ENCODE data around the gene CCDC57. TPM values are rescaled to one million over a fixed set of nuclear protein-coding genes. Genes with fewer than 3 reads are reported as not detected.

CCDC57 gene
- total RNA-seq, 4 donors from 2014 or later = 8.4 to 21.6 (median 16.4) TPM

DNA sequence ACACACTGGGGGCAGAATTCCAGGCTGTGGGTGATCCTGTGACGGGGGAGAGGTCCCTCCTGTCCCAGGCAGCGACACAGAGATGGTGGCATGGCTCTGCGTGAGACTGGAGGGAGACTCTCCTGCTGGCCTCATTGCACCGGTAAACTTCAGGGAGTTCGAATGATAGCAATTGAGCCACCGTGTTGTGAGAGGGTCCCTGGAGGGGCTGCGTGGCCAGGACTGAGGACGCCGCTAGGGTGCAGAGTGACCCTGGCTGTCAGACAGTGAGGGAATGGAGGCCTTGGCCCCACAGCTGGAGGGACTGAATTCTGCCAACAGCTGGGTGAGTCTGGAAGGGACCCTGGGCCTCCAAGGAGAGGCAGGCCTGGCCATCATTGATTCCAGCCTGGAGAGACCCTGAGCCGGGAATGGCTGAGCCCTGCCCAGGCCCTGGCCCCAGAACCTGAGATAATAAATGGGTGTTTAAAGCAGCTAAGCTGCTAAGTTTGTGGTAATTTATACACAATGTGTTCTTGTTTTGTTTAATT, 32.6 kb downstream of the CCDC57 start:
- DNase-seq (ENCODE audit: extremely low spot score) = no peak
- Histone ChIP-seq H3K27me3 (no peaks in the 10 kb centered on the region), H3K36me3 (peaks cover 17 to 82% (median 52%) of the 10 kb centered on the region in 4 donors), H3K4me3 (no peak overlapping the region), H3K27ac (replicated peaks in 1 of 4) (no peak overlapping the region), H3K4me1 (no peaks in the 10 kb centered on the region), H3K9me3 (no peaks in the 10 kb centered on the region)
- intact Hi-C loops (cut with DNase I) = no loop called here
- 91% methylated on average over 10 of the region's 10 CpGs for WGBS
- TF ChIP-seq POLR2A (IDR thresholded peaks at IDR 0.05; ENCODE audit: low read depth) (no peak), EP300 (IDR thresholded peaks at IDR 0.05) (no peak), POLR2AphosphoS5 (IDR thresholded peaks at IDR 0.05) (no peak)
- TF ChIP-seq, protein P1, sequence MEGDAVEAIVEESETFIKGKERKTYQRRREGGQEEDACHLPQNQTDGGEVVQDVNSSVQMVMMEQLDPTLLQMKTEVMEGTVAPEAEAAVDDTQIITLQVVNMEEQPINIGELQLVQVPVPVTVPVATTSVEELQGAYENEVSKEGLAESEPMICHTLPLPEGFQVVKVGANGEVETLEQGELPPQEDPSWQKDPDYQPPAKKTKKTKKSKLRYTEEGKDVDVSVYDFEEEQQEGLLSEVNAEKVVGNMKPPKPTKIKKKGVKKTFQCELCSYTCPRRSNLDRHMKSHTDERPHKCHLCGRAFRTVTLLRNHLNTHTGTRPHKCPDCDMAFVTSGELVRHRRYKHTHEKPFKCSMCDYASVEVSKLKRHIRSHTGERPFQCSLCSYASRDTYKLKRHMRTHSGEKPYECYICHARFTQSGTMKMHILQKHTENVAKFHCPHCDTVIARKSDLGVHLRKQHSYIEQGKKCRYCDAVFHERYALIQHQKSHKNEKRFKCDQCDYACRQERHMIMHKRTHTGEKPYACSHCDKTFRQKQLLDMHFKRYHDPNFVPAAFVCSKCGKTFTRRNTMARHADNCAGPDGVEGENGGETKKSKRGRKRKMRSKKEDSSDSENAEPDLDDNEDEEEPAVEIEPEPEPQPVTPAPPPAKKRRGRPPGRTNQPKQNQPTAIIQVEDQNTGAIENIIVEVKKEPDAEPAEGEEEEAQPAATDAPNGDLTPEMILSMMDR (IDR thresholded peaks at IDR 0.05) = no peak

DNA sequence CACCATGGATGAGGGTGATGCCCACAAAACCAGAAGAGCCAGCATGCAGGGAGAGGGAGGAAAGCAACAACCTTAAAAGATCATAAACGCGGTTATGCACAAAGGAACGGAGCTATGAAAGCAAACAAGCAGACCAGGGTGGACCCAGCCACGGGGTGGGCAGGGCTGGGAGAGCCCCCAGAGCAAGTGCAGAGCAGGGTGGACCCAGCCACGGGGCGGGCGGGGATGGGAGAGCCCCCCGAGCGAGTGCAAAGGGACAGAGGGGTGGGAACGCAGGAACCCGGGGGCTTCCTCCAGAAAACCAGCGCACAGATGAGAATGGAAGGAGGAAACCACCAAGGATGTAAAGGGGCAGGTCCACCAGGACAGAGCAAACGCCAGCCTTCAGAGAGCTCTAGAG, 33.2 kb downstream of the CCDC57 start:
- H3K27ac ChIP-seq (replicated peaks in 1 of 4) = no peak overlapping the region
- WGBS = 91% methylated on average over 13 of the region's 13 CpGs
- intact Hi-C loops (cut with DNase I) = no loop called here
- no peaks in the 10 kb centered on the region for H3K9me3 ChIP-seq
- no peak for DNase-seq (ENCODE audit: extremely low spot score)
- TF ChIP-seq POLR2A (IDR thresholded peaks at IDR 0.05; ENCODE audit: low read depth) (no peak), EP300 (IDR thresholded peaks at IDR 0.05) (no peak), POLR2AphosphoS5 (IDR thresholded peaks at IDR 0.05) (no peak)
- TF ChIP-seq, protein P1 (IDR thresholded peaks at IDR 0.05) = no peak
- no peak overlapping the region for H3K4me3 ChIP-seq
- H3K27me3 ChIP-seq = no peaks in the 10 kb centered on the region
- no peaks in the 10 kb centered on the region for H3K4me1 ChIP-seq
- peaks cover 11 to 80% (median 47%) of the 10 kb centered on the region in 4 donors for H3K36me3 ChIP-seq

DNA sequence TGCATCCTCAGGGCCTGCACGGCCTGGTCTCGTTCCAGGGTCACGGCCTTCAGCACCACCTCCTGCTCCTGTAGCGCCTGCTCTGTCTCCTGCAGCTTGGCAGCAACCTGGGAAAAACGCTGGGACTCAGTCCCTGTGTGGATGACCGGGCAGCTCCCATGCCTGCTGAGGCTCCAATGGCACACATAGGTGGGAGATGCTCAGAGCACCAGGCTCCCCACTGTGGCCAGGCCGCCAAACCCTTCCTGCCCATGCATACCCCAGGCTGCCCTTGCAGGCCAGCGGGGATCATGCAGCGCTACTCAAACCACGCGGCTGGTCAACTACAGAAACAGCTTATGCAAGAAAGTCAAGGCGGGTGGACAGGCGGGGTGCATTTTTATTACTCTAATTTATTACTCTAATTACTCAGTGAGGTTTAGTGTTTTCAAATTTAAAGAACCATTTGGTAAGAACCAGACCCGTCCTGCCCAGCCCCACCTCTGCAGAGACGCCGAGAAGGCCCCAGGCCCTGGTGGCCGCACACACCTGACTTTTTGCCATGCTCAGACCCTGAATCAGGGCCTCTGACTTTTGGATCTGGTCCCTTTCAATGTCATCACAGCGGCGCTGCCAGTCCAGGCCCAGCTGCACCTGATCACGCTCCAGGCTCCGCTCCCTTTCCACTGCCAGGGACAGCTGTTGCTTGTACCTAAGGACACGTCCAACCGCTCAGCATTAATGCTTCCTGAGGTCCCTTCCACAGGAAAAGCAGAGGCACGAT, 34.0 kb downstream of the CCDC57 start:
- Histone ChIP-seq H3K9me3 (no peaks in the 10 kb centered on the region), H3K4me1 (no peaks in the 10 kb centered on the region), H3K4me3 (no peak overlapping the region), H3K27ac (replicated peaks in 1 of 4) (no peak overlapping the region), H3K36me3 (peaks cover 16 to 80% (median 46%) of the 10 kb centered on the region in 4 donors), H3K27me3 (no peaks in the 10 kb centered on the region)
- 81% methylated on average over 21 of the region's 24 CpGs for WGBS
- no peak for DNase-seq (ENCODE audit: extremely low spot score)
- intact Hi-C loops (cut with DNase I) = no loop called here
- TF ChIP-seq POLR2AphosphoS5 (IDR thresholded peaks at IDR 0.05) (no peak), EP300 (IDR thresholded peaks at IDR 0.05) (no peak), POLR2A (IDR thresholded peaks at IDR 0.05; ENCODE audit: low read depth) (no peak)
- TF ChIP-seq, protein P1 (IDR thresholded peaks at IDR 0.05) = no peak

DNA sequence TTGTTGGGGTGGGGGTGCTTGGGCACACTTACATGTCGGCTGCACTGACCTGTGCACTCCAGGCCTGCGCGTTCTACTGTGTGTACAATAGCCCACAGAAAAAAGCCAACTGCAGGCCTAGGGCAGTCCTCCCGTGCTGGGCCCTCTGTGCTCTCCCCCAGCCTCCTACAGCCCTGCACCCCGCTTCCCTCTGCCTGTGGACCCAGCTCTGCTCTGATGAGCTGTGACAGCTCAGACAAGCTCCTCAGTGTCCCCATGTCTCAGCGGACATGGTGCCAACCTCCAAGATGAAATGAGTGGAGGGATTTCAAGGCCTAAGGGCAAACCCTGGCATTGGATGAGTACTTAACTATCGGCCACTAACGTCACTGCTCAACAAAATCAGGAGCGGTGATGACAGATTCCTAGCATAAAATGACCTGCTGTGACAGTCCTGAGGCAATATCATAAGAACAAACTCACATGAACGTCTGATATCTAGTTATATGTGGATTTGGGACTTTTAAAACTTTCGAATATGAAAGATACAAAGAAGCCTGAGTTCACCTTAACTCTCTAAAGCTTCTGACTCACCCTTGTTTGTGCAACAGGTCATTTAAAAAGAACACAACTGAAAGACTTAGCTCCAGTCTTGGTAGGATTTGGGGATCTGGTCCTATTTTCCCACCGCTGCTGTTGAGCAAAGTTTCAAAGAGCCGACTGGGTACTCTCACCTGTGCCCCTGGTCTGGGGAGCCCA, 34.7 kb downstream of the CCDC57 start:
- intact Hi-C loops (cut with DNase I) = no loop called here

More for the DNA sequence above, 34.7 kb downstream of the CCDC57 start:
- Histone ChIP-seq H3K4me1 (no peaks in the 10 kb centered on the region), H3K4me3 (no peak overlapping the region), H3K27me3 (no peaks in the 10 kb centered on the region), H3K9me3 (no peaks in the 10 kb centered on the region), H3K36me3 (peaks cover 17 to 74% (median 44%) of the 10 kb centered on the region in 4 donors), H3K27ac (replicated peaks in 1 of 4) (no peak overlapping the region)
- no peak for DNase-seq (ENCODE audit: extremely low spot score)
- TF ChIP-seq EP300 (IDR thresholded peaks at IDR 0.05) = no peak
- TF ChIP-seq POLR2AphosphoS5 (IDR thresholded peaks at IDR 0.05) = no peak
- TF ChIP-seq, protein P1 (IDR thresholded peaks at IDR 0.05) = no peak
- TF ChIP-seq POLR2A (IDR thresholded peaks at IDR 0.05; ENCODE audit: low read depth) = no peak
- WGBS = 93% methylated on average over 8 of the region's 13 CpGs

All from esophagus muscularis mucosa (tissue), 4 donors.